Peyer's patch (tissue), 4 donors: Measurements from ENCODE around the gene POMT2.

Source experiments
- CTCF ChIP-seq, 6 experiments: fragments of 450-650 bp in 4 of 6; fragments of 200-600 bp in 2 of 6; sonication (generic) in 1 of 6; IDR thresholded peaks; one replicate each; pipeline ENCODE4 v1.5.1; 2017 to 2019; ENCODE audit warnings: antibody characterized with exemption in 6 of 6, mild to moderate bottlenecking in 3 of 6, moderate library complexity in 1 of 6
- POLR2A ChIP-seq, 2 donors: fragments of 450-650 bp; IDR thresholded peaks; one replicate each; pipeline ENCODE4 v1.5.1; 2017; ENCODE audit warnings: antibody characterized with exemption in 2 of 2, mild to moderate bottlenecking in 2 of 2, moderate library complexity in 2 of 2

GRCh38 chr14:77240336-77240915, 80.3 kb downstream of the POMT2 start:
- TF ChIP-seq CTCF (IDR thresholded peaks at IDR 0.05) (no peak), POLR2A (IDR thresholded peaks at IDR 0.05) (no peak)
